Colonic mucosa (tissue), 4 donors: ENCODE measurements around the gene GRK5. TPM values are rescaled to one million over a fixed set of nuclear protein-coding genes. Genes with fewer than 3 reads are reported as not detected.

Source experiments
- DNase-seq: peaks from one replicate; pipeline ENCODE4 v3.0.0-alpha.2; 2020
- H3K27ac ChIP-seq: fragments of 200-600 bp; one replicate; pipeline ENCODE4 v1.8.0; 2021
- H3K27me3 ChIP-seq: fragments of 200-600 bp; one replicate; pipeline ENCODE4 v1.8.0; 2021
- H3K36me3 ChIP-seq: fragments of 200-600 bp; one replicate; pipeline ENCODE4 v1.8.0; 2021
- H3K4me1 ChIP-seq: fragments of 200-600 bp; one replicate; pipeline ENCODE4 v1.8.0; 2021; ENCODE audit warnings: mild to moderate bottlenecking
- H3K4me3 ChIP-seq: fragments of 200-600 bp; one replicate; pipeline ENCODE4 v1.8.0; 2021
- H3K9ac ChIP-seq, 2 donors: one replicate each; pipeline ENCODE4 v1.7.0; 2013; ENCODE audit warnings: control low read depth in 2 of 2, low read depth in 2 of 2, low read length in 2 of 2
- H3K9me3 ChIP-seq: fragments of 200-600 bp; one replicate; pipeline ENCODE4 v1.8.0; 2021
- CTCF ChIP-seq: fragments of 200-600 bp; IDR thresholded peaks from one replicate; pipeline ENCODE4 v1.8.0; 2022; ENCODE audit warnings: antibody characterized with exemption, mild to moderate bottlenecking
- intact Hi-C: fragments of 100-400 bp; cut with DNase I; formaldehyde crosslinking; loops from one replicate; pipeline ENCODE4 v1.14.1; 2022
- total RNA-seq, 2 donors: library from RNA; stranded (reverse); fragmentation: NEBNext Ultra II Directional in 1 of 2; extraction: Animal tissue kit (Norgen Biotek cat#: 25700) in 1 of 2; gene quantifications; one replicate each; pipeline ENCODE4 v1.2.1, GENCODE V29; 2021
- donor health status: healthy.
- donor health status: DM: no; HTN: no; CAD: no.
- donor health status: DM: no; HTN: no; CAD: no.

The GRK5 gene
- total RNA-seq, 2 donors from 2014 or later = 4.6 to 12.7 TPM

- no peak overlapping the region for H3K27ac ChIP-seq
- DNase-seq = no peak
- intact Hi-C loops = no loop called here
These were observed 175.9 kb downstream of the GRK5 start for GRCh38 chr10:119383174-119383856.

GRCh38 chr10:119384127-119384526, 176.8 kb downstream of the GRK5 start:
- intact Hi-C loops = no loop called here
- no peak for TF ChIP-seq CTCF
- H3K4me3 ChIP-seq = no peak overlapping the region
- no peaks in the 10 kb centered on the region for H3K36me3 ChIP-seq
- H3K4me1 ChIP-seq = no peaks in the 10 kb centered on the region
- no peak overlapping the region for H3K9ac ChIP-seq
- DNase-seq = no peak
- no peaks in the 10 kb centered on the region for H3K27me3 ChIP-seq
- H3K9me3 ChIP-seq = no peaks in the 10 kb centered on the region
- H3K27ac ChIP-seq = no peak overlapping the region

More at GRCh38 chr10:119383174-119383856, 175.9 kb downstream of the GRK5 start:
- Histone ChIP-seq H3K36me3 (no peaks in the 10 kb centered on the region), H3K9me3 (no peaks in the 10 kb centered on the region), H3K4me1 (no peaks in the 10 kb centered on the region), H3K4me3 (no peak overlapping the region), H3K9ac (no peak overlapping the region), H3K27me3 (no peaks in the 10 kb centered on the region)
- no peak for TF ChIP-seq CTCF

GRCh38 chr10:119386666-119387065, 179.3 kb downstream of the GRK5 start:
- intact Hi-C loops = no loop called here
- no peak for DNase-seq
- no peaks in the 10 kb centered on the region for H3K27me3 ChIP-seq
- H3K4me3 ChIP-seq = no peak overlapping the region
- H3K36me3 ChIP-seq = no peaks in the 10 kb centered on the region
- H3K4me1 ChIP-seq = no peaks in the 10 kb centered on the region
- H3K9ac ChIP-seq = no peak overlapping the region
- no peaks in the 10 kb centered on the region for H3K9me3 ChIP-seq
- H3K27ac ChIP-seq = no peak overlapping the region
- TF ChIP-seq CTCF = no peak

GRCh38 chr10:119388849-119389345, 181.5 kb downstream of the GRK5 start:
- no peaks in the 10 kb centered on the region for H3K9me3 ChIP-seq
- intact Hi-C loops = no loop called here
- H3K27me3 ChIP-seq = no peaks in the 10 kb centered on the region
- H3K9ac ChIP-seq = no peak overlapping the region
- H3K4me3 ChIP-seq = no peak overlapping the region
- H3K36me3 ChIP-seq = no peaks in the 10 kb centered on the region
- H3K27ac ChIP-seq = no peak overlapping the region
- no peak for DNase-seq
- no peak for TF ChIP-seq CTCF
- H3K4me1 ChIP-seq = no peaks in the 10 kb centered on the region

GRCh38 chr10:119391440-119392251, 184.3 kb downstream of the GRK5 start:
- H3K27me3 ChIP-seq = no peaks in the 10 kb centered on the region
- intact Hi-C loops = no loop called here
- H3K9ac ChIP-seq = no peak overlapping the region
- no peak overlapping the region for H3K27ac ChIP-seq
- peaks cover 6% of the 10 kb centered on the region for H3K4me1 ChIP-seq
- DNase-seq = no peak
- no peak for TF ChIP-seq CTCF
- H3K4me3 ChIP-seq = no peak overlapping the region
- no peaks in the 10 kb centered on the region for H3K36me3 ChIP-seq
- no peaks in the 10 kb centered on the region for H3K9me3 ChIP-seq
